ENCODE results near the gene OR2H1. TPM values are rescaled to one million over a fixed set of nuclear protein-coding genes. Genes with fewer than 3 reads are reported as not detected.

OR2H1 gene
- total RNA-seq = not detected
- long read RNA-seq, donor 1 = 0 reads
- long read RNA-seq, donor 2 = 0 reads

DNA sequence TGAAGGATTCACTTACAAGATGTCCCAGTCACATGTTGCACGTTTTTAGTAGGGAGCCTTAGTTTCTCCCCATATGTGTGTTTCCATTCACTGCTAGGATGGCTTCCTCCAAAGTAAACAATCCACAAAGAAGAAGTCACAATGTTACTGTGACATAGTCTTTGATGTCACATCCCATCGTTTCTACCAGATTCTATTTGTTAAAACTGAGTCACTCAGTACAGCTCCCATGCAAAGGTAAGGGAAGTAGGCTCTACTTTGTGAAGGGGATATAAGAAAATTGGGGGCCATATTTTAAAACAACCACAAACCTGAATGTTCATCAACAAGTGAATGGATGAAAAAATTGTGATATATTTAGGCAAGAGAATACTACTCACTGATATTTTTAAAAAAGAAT is at the start of gene OR2H1, which contains the start of gene OR11A1:
OR2H1 (plus strand) TSS at position 185 of the 400 bp plus-strand sequence. CDS start 4,615 bp downstream, outside the sequence.
OR11A1 (minus strand) TSS at position 101 of the 400 bp plus-strand sequence. CDS start 29,430 bp downstream, outside the sequence.
- ATAC-seq (no peak), DNase-seq (no peak)
- Histone ChIP-seq H3K4me3 (no peak within 1 kb of the TSS), H3K4me1 (ENCODE audit: low read depth) (no peaks in the 10 kb centered on the region), H3K36me3 (ENCODE audit: low read depth) (no peaks in the 10 kb centered on the region), H3K9me3 (no peaks in the 10 kb centered on the region)
- TF ChIP-seq, protein P1, sequence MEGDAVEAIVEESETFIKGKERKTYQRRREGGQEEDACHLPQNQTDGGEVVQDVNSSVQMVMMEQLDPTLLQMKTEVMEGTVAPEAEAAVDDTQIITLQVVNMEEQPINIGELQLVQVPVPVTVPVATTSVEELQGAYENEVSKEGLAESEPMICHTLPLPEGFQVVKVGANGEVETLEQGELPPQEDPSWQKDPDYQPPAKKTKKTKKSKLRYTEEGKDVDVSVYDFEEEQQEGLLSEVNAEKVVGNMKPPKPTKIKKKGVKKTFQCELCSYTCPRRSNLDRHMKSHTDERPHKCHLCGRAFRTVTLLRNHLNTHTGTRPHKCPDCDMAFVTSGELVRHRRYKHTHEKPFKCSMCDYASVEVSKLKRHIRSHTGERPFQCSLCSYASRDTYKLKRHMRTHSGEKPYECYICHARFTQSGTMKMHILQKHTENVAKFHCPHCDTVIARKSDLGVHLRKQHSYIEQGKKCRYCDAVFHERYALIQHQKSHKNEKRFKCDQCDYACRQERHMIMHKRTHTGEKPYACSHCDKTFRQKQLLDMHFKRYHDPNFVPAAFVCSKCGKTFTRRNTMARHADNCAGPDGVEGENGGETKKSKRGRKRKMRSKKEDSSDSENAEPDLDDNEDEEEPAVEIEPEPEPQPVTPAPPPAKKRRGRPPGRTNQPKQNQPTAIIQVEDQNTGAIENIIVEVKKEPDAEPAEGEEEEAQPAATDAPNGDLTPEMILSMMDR (IDR thresholded peaks at IDR 0.05) = no peak
- intact Hi-C loops (cut with DNase I, micrococcal nuclease) = no loop called here

DNA sequence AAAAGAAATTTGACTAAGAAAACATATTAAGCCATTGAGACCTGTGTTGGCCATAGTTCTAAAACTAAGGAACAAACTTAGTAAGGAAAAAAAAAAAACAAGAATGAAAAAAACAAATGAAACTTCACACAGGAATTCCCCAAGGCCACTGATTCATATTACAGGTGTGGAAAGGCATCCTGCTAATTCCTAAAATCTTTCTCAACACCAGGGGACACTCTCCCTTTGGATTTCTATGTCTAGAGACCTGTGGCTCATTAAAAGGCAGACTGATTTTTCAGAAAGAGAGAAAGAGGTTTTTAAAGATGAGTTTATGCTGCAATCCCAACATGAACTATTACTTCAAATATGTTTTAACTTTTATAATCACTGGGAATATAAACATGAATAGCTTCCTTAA is 42.4 kb upstream of the OR2H1 start, which contains the start of gene OR12D1:
OR12D1 (plus strand) TSS at position 341 of the 400 bp plus-strand sequence.
- DNase-seq (no peak), ATAC-seq (no peak)
- TF ChIP-seq, protein P1 (IDR thresholded peaks at IDR 0.05) = no peak
- no peak within 1 kb of the TSS for H3K4me3 ChIP-seq
- no peaks in the 10 kb centered on the region for H3K9me3 ChIP-seq
- H3K36me3 ChIP-seq (ENCODE audit: low read depth) = no peaks in the 10 kb centered on the region
- no peaks in the 10 kb centered on the region for H3K4me1 ChIP-seq (ENCODE audit: low read depth)
- intact Hi-C loops (cut with DNase I, micrococcal nuclease) = no loop called here

DNA sequence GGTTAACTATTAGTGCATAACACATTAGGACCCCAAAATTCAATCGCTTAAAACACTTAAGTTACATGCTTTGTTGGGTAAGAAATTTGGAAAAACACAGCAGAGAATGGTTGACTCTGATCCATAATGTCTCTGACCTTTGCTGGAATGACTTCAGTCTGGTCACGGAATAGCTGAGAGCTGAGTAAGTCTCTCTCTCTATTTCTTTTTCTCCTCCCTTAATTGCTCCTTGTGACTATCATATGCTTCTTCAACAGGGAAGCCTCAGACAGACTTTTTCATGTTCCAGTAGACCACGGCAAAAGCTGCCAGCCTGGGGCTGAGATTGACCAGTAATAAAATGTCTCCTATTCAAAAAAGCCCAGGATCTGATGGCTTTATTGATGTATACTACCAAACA is 37.4 kb upstream of the OR2H1 start:
- no peak overlapping the region for H3K4me3 ChIP-seq
- TF ChIP-seq, protein P1 (IDR thresholded peaks at IDR 0.05) = no peak
- ATAC-seq (no peak), DNase-seq (no peak)
- intact Hi-C loops (cut with DNase I, micrococcal nuclease) = no loop called here
- H3K9me3 ChIP-seq = no peaks in the 10 kb centered on the region
- no peaks in the 10 kb centered on the region for H3K4me1 ChIP-seq (ENCODE audit: low read depth)
- H3K36me3 ChIP-seq (ENCODE audit: low read depth) = no peaks in the 10 kb centered on the region

DNA sequence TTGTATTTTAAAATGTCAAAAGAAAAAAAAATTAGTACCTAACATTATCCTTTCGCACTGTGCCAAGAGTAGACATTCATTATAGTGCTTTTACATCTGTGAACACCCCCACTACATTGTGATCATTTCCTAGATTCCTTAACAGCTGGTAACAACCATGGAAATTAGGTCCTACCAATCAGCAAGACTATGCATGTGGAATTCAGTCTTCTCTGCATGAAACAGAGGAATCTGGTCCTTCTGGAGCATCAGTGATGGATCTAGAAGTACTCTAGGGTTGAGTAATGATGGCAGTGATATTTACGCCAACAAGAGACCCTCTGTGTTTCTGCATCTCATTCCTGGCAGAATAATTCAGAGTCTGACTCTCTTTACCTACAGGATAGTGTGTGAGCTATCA is 32.8 kb upstream of the OR2H1 start:
- DNase-seq (no peak), ATAC-seq (no peak)
- Histone ChIP-seq H3K4me1 (ENCODE audit: low read depth) (no peaks in the 10 kb centered on the region), H3K9me3 (no peaks in the 10 kb centered on the region), H3K4me3 (no peak overlapping the region), H3K36me3 (ENCODE audit: low read depth) (no peaks in the 10 kb centered on the region)
- intact Hi-C loops (cut with DNase I, micrococcal nuclease) = no loop called here
- TF ChIP-seq, protein P1 (IDR thresholded peaks at IDR 0.05) = no peak

DNA sequence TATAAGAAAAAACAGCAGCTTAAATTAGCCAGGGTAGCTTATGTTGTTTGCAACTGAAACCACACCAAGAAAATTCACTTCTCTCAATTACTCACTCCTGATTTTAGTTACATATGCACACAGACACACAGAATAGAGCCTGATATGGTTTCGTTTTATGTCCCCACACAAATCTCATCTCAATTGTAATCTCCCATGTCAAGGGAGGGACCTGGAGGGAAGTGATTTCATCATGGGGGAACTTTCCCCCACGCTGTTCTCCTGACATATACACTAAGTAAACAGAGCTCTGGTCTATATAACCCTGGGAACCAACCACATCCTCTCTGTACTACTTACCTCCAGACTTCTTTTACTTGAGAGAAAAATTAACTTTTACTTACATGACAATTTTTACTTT is 32.4 kb upstream of the OR2H1 start:
- DNase-seq (no peak), ATAC-seq (no peak)
- Histone ChIP-seq H3K36me3 (ENCODE audit: low read depth) (no peaks in the 10 kb centered on the region), H3K4me3 (no peak overlapping the region), H3K4me1 (ENCODE audit: low read depth) (no peaks in the 10 kb centered on the region), H3K9me3 (no peaks in the 10 kb centered on the region)
- intact Hi-C loops (cut with DNase I, micrococcal nuclease) = no loop called here
- TF ChIP-seq, protein P1 (IDR thresholded peaks at IDR 0.05) = no peak

DNA sequence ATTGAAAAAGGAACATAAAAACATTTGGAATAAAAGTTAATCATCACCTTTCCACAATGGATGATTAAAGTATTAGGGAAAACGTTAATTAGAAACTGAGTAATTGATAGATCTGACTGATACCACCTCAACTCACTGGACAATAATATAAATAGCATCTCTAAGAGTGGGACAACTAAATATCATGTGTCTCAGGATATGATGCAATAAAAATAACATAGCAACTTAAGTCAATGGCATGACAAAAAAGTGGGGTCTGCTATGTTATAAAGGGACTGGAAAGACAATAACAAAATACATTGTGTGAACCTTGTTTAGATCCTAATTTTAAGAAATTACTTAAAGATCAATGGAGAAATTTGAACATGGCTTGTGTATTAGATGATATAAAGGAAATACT is 31.9 kb upstream of the OR2H1 start:
- TF ChIP-seq, protein P1 (IDR thresholded peaks at IDR 0.05) = no peak
- H3K36me3 ChIP-seq (ENCODE audit: low read depth) = no peaks in the 10 kb centered on the region
- intact Hi-C loops (cut with DNase I, micrococcal nuclease) = no loop called here
- no peak for DNase-seq
- H3K9me3 ChIP-seq = no peaks in the 10 kb centered on the region
- no peak overlapping the region for H3K4me3 ChIP-seq
- no peak for ATAC-seq
- no peaks in the 10 kb centered on the region for H3K4me1 ChIP-seq (ENCODE audit: low read depth)

All from mucosa of descending colon (tissue), 3 donors.